GM10847 (cell line): ENCODE results near the gene EFS.

ENCODE experiments used
- POLR2A ChIP-seq: IDR thresholded peaks from 2 replicates; pipeline ENCODE4 v1.6.1; 2011; ENCODE audit not compliant: insufficient read length; ENCODE audit errors: extremely low read depth

EFS gene

DNA sequence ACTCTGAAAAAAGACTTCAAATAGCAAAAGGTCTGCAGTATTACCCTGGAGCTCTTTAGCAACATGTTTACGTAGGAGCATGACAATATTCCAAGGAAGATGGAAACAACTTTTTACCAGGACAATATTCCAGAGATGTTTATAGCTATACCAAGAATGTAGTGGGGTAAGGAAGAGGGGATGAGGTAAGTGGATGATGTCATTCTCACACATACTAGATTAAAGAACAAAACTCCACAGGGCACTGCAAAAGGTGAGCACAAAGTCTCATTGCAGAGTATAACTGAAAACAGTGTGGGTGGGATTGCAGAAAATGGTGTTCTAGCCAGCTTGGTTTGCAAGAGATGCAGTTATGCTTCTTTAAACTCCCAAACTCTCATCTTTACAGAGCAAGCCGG is 20.3 kb upstream of the EFS start:
- no peak for TF ChIP-seq POLR2A

- TF ChIP-seq POLR2A, result no peak
Observed at GRCh38 chr14:23384364-23385080, 19.6 kb upstream of the EFS start.

GRCh38 chr14:23382731-23383440 is 17.9 kb upstream of the EFS start:
- TF ChIP-seq POLR2A, result no peak

GRCh38 chr14:23382276-23382675 is 17.3 kb upstream of the EFS start:
- TF ChIP-seq POLR2A, result no peak

- no peak for TF ChIP-seq POLR2A
Observed at GRCh38 chr14:23381871-23382270, 16.9 kb upstream of the EFS start.

DNA sequence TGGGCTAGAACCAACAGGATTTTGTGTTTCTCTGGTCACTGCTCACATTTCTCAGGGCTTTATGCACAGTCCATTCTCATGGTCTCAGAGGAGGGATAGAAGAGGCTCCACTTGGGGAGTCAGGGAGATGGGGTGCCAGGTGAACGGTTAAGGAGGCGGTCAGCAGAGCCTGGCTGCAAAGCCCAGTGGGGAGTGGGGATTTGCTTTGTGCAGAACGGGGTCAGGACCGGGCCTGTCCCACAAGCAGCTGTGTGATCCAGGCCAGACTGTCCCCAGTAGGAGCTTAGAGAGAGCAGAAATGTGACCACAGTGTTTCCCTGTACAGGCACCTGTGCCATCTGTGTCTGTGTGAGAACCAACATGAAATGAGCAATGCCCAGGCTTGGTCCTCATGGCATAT is 16.0 kb upstream of the EFS start:
- no peak for TF ChIP-seq POLR2A

DNA sequence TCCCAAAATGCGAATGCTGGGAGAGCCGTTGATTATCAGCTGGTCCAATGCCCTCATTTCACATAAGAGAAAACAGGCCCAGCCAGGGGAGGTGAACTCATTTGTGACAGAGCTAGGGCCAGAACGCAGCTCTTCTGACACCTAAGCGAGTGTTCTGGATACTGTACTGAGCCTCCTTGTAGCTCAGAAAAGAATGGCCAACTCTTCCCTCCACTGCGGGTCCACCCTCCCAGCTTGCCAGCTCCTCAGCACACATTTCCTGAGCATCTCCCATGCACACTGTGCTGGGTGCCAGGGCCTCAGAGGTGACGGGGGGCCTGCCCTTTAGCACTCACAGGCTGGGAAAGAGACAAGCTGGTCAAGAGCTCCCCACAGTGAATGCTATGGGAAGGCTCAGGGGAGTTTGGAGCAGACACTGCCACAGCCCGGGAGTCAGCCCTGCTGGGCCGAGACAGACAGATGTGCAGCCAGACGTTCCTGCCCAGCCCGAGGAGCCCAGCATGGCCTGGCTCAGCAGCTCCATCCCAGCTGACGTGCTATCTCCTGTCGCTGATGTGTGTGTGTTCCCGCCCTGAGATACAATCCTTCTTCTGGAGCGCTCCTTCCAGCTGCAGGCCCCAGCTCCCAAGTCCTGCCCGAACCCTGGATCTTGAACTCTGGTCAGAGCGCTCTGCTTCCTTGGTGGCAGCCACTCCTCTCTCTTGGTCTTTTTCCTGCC is 15.4 kb upstream of the EFS start:
- TF ChIP-seq POLR2A, result no peak

GRCh38 chr14:23379366-23380196 is 14.6 kb upstream of the EFS start:
- no peak for TF ChIP-seq POLR2A

GRCh38 chr14:23378612-23379220 is 13.7 kb upstream of the EFS start:
- no peak for TF ChIP-seq POLR2A

DNA sequence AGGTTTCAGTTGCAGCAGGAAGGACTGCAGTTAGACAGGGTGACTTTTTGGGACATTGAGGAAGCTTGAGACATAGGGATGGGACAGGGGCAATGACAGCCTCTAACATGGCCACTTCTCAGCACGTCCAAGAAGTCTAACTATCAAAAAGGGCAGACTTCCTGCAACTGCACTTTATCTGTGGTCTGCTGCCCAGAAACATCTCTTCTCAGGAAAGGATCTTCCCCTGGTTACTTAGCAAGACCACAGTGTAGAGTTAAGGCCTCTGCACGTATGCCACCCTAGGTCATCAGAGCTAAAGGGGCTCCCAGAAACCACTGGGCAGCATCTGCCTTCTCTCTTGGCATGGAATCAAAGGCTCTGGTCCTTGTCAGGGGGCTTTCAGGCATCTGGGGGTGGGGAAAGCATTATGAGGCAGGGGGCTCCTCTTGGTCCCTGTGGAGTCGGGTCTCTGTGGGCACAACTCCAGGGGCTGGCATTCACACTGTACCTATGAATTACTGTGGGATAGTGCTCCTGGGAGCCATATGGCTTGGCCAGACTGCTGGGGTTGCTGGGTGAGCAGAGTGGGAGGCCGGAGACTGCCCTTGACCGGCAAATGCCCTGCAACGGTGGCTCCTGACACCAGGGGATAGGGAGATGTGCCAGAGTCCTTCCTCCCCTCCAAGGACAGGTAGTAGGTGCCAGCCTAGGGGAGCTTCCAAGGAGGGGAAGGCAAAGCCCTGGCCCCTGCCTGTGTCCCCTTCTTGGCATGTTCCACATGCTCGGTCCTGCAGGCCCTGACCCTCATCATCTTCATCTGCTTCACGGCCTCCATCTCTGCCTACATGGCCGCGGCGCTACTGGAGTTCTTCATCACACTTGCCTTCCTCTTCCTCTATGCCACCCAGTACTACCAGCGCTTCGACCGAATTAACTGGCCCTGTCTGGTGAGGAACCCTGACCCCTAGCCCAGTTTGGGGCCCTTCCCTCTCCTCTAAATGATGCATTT is 12.9 kb upstream of the EFS start:
- TF ChIP-seq POLR2A, result no peak

DNA sequence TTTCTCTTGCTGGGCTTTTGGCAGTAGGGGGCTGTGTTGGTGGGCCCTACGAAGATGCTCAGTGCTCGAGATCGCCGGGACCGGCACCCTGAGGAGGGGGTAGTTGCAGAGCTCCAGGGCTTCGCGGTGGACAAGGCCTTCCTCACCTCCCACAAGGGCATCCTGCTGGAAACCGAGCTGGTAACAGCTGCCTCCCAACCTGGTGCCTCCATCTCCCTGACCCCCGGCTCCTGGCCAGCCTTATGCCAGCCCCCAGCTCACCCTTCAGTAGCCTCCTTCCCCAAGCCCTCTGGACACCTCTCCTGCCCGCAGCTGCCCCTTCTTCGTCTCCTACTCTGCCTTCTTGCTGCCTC is 12.2 kb upstream of the EFS start:
- TF ChIP-seq POLR2A, result no peak

DNA sequence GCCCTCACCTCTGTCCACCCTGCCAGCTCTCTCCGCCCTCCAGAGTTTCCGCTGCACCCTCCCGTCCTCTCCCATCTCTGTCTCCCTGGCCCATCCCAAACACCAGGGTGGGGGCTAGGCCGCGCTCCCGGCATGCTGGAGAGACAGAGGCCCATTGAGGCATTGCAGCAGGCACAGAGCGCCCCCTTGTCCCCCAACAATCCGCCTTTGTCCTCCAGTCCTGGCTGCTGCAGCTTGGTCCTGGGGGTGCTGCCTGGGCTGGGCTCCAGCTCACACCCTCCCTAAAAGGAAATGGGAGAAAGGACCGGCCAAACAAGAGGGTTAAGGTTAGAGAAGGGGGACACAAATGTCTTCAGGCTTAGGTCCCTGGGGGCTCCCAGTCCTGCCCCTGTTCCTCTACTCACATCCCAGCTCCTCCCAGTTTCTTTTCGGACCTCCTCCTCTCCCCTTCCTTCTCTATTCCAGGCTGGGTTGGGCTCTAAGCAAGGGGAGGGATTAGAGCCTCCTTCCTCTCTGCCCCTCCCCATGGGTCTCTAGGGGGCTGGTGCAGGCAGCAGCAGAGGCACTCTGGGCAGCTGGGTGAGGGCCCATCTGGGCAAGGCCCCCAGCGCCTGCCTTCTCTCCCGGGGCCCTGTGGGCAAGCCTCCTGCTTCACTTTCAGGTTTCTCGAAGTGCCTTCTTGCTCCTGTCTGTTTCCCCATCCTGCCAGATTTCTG is 11.7 kb upstream of the EFS start, which contains the start of gene CMTM5:
Gene CMTM5, plus strand, starts transcription at position 565 of the 716 bp plus-strand sequence. CDS start 206 bp downstream, outside the sequence.
- TF ChIP-seq POLR2A, result no peak
